NCI-H2029 treated with DMSO at 0.1 percent for 48 hours (cell line): ENCODE measurements around the gene HMMR.
"Not testable (repeated sequence)": the region's sequence is repeated elsewhere in the genome, so short reads cannot be mapped to it uniquely, and the experiment has no call there.

Experiments used
- DNase-seq: peaks from one replicate; lab custom pipeline; 2025; lab: John Stamatoyannopoulos, UW

HMMR gene, protein sequence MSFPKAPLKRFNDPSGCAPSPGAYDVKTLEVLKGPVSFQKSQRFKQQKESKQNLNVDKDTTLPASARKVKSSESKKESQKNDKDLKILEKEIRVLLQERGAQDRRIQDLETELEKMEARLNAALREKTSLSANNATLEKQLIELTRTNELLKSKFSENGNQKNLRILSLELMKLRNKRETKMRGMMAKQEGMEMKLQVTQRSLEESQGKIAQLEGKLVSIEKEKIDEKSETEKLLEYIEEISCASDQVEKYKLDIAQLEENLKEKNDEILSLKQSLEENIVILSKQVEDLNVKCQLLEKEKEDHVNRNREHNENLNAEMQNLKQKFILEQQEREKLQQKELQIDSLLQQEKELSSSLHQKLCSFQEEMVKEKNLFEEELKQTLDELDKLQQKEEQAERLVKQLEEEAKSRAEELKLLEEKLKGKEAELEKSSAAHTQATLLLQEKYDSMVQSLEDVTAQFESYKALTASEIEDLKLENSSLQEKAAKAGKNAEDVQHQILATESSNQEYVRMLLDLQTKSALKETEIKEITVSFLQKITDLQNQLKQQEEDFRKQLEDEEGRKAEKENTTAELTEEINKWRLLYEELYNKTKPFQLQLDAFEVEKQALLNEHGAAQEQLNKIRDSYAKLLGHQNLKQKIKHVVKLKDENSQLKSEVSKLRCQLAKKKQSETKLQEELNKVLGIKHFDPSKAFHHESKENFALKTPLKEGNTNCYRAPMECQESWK

DNA sequence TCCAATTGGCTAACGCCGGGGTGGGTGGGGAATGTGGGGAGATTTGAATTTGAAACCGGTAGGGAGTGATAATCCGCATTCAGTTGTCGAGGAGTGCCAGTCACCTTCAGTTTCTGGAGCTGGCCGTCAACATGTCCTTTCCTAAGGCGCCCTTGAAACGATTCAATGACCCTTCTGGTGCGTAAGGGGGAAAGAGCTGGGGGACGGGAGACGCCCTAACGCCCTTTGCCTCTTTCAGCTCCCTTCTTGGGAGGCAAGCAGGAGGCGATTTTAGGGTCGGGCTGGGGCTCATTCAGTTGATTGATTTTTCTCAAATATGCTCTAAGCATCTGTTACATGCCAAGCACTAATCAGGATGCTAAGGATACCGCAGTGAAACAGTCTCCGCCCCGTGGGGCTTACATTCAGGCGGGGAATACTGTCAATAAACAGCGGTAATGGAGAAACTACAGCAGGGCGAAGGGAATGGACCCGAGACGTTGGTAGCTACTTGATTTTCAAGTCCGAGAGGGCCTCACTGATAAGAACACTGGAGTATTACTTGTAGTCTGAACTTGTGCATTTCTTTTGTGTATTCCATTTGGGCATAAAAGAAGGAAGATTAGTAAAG is at the start of gene HMMR:
HMMR (plus strand) TSS at position 71 of the 610 bp plus-strand sequence; CDS start at position 132, 61 bp downstream.
- peak; percentile 62 for DNase-seq

DNA sequence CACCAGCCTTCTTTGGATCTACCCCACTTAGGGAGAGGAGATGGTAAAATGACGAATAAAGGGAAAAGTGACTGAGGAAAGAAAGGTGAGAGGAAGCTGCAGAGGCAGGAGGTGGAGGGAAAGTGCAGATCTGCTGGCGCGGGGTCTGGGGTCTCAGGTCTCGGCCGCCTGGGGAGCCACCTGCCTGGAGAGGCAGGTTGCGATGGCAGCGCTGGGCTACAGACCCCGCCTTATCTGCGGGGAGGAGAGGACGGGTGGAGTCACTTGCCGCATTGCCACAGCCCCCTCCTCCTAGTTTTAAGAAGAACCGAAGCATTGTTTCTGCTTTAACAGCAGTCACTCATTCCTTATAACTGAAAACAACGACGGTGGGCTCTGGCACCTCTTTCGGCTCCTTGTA is 44.8 kb upstream of the HMMR start:
- not testable (repeated sequence) for DNase-seq

DNA sequence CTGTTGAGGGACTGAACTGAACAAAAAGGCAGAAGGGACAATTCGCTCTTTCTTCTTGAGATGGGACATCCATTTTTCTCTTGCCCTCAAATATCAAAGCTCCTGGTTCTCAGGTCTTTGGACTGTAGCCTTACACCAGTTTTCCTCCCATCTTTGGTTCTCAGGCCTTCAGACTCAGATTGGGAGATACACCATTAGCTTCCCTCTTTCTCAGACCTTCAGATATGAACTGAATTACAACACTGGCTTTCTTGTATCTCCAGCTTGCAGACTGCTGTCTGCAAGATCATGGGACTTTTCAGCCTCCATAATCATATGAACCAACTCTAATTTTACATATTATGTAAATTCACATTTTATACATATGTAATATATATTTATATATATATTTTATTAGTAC is 35.6 kb upstream of the HMMR start:
- no peak for DNase-seq

DNA sequence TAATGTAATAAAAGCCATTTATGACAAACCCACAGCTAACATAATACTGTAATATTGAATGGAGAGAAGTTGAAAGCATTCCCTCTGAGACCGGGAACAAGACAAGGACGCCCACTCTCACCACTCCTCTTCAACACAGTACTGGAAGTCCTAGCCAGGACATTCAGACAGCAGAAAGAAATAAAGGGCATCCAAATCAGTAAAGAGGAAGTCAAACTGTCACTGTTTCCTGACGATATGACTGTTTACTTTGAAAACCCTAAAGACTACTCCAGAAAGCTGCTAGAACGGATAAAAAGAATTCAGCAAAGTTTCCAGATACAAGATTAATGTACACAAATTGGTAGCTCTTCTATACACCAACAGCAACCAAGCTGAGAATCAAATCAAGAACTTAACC is 34.3 kb upstream of the HMMR start:
- DNase-seq: not testable (repeated sequence)

DNA sequence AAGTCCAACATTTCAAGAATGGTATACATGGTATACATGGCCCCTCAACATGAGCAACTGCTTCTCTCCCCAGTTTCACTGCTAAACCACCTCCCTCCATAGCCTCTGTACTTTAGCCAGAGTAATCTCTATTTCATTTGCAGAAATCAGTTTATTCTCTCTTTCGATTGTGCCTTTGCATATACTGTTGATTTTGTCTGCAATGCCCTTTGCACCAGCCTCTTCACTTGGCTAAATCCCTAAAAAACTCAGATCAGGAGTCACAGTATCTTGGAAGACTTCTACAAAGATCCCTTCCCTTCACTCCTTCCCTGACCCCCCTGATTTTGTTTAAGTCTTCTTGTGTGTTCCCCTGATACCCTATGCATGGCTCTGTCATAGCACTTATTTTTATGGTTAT is 27.9 kb upstream of the HMMR start:
- DNase-seq: no peak

DNA sequence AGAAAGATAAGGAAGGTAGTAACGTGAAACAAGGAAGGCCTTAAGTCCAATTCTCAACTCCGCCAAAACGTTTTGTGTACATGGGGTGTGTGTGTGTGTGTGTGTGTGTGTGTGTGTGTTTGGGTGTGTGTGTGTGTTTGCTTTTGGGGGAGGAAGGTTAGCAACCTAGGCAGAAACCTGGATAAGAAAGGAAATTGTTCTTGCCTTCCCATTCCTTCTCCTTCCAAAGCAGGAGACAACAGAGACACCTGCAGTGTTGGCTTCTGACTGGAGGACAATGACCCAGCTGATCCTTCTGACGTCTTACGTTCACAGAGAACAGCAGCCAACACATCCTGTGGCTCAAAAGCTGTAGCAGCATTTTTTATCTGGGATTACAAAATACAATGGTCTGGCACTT is 27.2 kb upstream of the HMMR start:
- DNase-seq: no peak

DNA sequence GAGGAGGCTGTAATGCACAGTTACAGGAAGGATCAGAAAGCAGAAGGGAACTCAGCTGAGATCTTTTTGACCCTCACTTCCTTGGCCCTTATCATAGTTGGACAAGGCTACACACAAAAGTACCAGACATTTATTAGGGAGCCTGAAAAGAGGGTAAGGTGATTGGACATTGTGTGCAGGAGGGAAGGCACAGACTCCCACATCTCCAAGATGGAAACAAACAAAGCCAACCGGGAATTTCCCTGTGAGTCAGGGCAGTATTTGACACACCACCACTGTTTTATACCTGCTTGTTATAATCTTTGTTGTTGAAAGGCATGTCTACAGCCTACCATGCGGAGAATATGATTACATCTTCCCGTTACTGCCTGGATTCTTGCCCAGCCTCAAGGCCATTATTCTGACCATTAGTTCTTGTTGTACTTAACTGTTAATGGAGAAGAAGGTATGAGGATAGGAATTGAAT is 26.0 kb upstream of the HMMR start:
- no peak for DNase-seq

DNA sequence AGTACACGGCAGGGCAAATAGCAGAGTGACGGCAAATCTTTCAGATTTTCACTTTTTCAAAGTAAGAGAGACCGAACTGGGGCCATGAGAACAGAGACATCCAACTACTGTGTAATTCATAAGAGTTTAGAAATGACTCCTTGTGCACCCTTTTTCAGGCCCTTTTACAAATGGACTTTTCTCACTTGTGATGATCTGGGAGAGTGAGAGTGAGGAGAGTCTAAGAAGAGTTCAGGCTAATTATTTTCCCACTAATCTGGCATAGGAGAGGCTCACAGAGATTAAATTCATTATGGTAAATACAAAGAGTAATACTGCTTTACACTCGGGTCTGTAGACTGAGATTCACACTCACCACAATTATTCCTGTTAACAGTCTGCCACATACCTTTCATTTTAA is 23.9 kb upstream of the HMMR start:
- no peak for DNase-seq

DNA sequence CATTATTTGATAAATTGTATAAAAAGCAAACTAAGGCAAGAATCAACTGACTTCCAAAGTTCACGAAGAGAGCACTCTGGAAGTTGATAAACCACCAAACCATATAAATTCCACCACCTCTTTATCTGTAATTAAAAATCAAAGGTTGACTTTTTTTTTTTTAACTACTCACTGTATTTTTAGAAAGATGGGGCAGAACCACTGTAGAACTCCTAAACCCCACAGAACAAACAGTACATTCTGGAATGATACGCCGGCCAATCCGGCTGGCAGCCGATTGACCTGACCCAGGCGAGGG is 23.5 kb upstream of the HMMR start:
- no peak for DNase-seq

DNA sequence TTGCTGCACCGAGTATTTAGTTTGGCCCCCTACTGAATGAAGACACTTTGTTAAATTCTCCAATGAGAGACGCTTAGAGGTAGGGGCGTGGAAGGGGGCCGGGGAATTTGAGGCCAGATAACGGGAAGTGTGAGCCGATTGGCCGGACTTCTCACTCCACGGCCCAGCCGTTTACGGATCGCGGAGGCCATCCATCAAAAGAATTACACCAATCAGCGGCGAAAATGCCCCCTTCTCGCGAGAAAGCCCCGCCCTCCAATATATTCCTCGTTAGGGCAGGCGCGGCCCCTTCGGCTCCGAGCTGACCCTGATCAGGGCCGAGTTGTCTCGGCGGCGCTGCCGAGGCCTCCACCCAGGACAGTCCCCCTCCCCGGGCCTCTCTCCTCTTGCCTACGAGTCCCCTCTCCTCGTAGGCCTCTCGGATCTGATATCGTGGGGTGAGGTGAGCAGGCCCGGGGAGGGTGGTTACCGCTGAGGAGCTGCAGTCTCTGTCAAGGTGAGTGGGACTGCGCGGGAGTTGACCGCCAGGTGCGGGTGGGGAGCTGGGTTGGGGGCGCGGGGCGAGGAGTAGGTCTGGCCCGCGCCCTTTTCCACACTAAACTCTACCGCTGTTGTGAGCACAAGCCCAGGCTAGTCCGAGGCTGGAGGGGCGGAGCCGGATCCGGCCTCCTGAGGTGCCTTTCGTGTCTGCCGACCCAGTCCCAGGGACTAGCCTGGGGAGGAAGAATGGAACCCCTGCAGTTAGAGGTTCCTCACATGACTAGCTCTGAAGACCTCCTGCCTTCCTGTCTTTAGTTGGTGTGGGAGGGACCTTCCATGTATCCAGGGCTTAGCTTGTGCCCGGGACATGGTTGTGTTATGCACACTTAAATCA is 22.9 kb upstream of the HMMR start, which contains the start of gene CCNG1:
CCNG1 (plus strand) TSS at position 287 of the 874 bp plus-strand sequence. CDS start 1,662 bp downstream, outside the sequence.
- peak; percentile 90 for DNase-seq

DNA sequence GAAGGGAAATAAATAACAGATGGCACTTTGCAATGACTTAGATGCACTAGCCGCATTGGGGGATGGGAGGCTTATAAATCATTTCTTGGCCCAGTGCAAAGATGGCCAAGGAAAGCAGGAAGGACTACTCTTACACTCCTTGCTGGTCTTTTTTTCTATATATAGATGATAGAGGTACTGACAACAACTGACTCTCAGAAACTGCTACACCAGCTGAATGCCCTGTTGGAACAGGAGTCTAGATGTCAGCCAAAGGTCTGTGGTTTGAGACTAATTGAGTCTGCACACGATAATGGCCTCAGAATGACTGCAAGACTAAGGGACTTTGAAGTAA is 21.4 kb upstream of the HMMR start:
- no peak for DNase-seq

DNA sequence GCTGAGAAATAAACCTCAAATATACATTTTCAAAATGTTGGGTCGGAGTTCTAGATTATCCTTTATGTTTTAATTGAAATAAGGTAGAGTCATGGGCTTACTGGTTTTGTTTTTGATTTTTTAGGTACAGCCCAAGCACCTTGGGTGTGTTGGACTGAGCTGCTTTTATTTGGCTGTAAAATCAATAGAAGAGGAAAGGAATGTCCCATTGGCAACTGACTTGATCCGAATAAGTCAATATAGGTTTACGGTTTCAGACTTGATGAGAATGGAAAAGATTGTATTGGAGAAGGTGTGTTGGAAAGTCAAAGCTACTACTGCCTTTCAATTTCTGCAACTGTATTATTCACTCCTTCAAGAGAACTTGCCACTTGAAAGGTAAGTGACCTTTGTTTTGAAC is 19.5 kb upstream of the HMMR start:
- DNase-seq: no peak

DNA sequence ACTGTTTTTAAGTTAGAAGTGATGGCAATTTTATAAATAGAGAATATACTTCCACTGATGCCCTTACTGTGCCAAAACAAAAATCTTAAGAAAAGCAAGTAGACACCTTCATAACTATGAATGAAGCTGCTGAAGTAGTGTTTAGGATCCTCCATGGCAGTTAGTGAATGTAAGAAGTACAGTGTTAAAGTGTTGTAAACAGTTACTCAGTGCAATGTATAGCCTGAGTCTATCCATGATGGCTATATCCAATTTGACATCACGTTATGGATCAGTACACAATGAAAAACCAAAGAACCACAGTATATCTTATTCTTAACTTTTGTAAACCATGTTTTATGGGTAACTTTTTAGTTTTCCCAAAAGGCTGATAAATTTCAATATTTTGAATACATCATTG is 15.9 kb upstream of the HMMR start:
- DNase-seq: no peak

DNA sequence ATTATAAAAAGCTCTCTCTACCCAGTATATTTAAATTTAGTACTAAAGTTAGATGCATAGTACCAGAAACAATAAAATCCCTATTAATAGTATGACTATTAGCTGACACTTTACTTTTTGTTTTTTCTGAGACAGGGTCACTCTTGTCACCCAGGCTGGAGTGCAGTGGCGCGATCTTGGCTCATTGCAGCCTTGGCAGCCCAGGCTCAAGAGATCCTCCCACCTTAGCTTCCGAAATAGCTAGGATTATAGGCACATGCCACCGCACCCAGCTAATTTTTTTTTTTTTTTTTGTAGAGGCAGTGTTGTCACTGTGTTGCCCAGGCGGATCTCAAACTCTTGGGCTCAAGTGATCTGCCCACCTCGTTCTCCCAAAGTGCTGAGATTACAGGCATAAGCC is 15.1 kb upstream of the HMMR start:
- DNase-seq: no peak

DNA sequence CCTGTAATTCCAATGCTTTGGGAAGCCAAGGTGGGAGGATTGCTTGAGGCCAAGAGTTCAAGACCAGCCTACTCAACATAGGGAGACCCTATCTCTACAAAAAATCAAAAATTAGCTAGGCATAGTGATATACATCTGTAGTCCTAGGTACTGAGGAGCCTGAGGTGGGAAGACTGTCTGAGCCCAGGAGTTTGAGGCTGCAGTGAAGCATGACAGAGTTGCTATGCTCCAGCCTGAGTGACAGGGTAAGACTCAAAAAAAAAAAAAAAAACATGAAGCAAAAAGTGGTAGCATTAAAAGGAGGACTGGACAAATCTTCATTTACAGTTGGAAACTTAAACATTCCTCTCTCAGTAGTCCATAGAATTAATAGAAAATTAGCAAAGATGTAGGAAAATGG is 13.2 kb upstream of the HMMR start:
- no peak for DNase-seq

DNA sequence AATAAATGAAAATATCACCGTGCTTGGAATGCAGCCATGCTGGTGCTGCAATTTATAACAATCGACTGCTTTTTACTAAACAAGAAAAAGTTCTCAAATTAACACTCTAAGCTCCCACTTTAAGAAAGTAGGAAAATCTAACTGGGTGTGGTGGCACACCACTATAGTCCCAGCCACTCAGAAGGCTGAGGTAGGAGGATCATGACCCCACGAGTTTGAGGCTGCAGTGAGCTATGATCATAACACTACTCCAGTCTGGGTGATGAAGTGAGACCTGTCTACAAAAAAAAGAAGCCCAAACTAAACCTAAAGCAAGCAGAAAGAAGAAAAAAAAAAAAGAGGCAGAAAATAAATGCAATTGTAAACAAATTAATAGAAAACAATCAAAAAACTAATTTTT is 12.6 kb upstream of the HMMR start:
- no peak for DNase-seq

DNA sequence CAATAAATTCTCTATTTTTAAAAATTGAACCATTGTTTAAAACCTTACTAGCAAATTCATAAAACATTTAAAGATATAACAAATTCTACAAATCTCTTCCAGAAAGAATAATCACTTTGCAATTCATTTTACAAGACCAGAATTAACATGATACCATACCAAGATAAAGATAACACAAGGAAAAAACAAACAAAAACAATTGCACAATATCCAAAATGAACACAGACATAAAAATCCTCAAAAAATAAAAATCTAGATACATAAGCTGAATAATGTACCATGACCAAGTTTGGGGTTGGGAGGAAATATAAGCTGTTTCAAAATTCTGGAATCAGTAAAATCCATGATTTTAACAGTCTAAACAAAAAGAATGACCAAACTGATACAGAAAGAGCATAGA is 11.9 kb upstream of the HMMR start:
- DNase-seq: no peak

DNA sequence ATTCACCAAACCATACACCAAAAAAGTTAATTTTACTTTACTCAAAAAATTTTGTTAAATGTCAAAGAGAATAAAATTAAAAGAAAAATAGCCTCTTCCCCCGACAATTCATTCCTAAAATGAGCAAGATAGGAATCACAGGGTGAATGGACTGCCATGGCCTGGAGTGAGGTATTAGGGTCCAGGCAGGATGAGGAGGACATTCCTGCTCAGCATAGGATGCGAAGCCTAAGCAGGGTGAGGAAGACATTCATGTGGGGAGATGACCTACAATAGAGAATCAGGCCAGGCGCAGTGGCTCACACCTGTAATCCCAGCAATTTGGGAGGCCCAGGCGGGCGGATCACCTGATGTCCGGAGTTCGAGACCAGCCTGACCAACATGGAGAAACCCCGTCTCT is 8.9 kb upstream of the HMMR start:
- no peak for DNase-seq

DNA sequence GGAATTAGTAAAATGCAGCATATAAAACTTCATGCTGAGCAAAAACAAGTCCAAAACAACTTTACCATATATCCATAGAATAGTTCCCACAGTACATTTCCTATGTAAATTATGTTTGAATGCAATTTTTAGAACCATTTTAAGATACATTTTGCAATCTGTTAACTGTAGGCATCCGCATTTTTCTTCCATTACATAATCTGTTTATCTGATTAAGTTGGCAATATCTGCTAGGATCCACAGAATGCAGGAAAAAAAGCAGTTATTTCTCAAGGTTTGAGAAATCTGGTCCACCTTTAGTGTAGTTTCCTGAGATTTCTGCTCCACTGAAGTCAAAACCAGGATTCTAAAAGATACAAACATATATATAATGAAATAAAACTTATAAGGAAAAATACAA is 6.7 kb upstream of the HMMR start:
- no peak for DNase-seq

DNA sequence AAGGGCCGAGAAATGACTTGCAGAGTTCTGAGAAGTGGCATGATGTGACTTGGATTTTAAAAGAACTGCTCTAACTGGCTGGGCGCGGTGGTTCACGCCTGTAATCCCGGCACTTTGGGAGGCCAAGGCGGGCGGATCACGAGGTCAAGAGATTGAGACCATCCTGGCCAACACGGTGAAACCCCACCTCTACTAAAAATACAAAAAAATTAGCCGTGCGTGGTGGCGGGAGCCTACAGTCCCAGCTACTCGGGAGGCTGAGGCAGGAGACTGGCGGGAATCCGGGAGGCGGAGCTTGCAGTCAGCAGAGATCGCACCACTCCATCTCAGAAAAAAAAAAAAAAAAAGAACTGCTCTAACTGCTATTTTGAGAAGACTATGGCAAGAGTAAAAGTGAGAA is 5.0 kb upstream of the HMMR start:
- DNase-seq: not testable (repeated sequence)

DNA sequence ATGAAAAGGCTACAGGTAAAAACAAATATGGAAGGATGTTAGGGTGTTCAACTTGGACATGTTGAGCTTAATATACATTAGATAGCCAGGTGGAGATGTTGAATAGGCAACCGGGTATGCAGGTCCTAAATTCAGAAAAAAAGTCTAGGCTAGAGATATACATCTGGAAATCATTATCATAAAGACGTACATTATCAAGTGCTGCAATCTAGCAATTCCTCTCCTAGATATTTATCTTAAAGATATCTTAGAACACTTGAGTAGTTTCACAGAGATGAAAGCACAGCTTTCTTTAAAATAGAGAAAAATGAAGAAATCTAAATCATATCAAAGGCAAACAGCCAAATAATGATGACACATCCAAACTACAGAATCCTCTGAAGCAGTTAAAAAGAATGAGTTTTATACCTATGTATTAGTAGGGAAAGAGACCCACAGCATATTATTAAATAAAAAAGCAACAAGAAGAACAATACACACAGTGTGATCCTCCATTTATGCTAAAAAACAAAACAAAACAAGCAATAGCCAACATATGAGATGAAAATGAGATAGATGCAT is 4.3 kb upstream of the HMMR start:
- no peak for DNase-seq

DNA sequence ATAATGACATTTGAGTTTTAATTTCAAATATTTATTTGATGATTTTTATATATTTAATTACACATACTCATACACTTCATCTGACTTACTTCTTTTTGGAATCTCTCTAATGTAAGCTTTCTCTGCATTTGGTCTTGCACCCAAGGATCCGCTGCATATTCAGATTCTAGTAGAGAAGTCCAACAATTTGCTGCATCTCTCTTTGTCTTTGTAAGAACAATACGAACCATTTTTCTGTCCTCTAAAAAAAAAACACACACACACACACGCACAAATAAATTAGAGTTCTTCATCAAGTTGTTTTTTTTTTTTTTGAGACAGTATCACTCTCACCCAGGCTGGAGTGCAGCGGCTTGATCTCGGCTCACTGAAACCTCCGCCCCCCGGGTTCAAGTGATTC is 3.6 kb upstream of the HMMR start:
- no peak for DNase-seq
